Measurements from ENCODE around the gene SSBP3.

DNA sequence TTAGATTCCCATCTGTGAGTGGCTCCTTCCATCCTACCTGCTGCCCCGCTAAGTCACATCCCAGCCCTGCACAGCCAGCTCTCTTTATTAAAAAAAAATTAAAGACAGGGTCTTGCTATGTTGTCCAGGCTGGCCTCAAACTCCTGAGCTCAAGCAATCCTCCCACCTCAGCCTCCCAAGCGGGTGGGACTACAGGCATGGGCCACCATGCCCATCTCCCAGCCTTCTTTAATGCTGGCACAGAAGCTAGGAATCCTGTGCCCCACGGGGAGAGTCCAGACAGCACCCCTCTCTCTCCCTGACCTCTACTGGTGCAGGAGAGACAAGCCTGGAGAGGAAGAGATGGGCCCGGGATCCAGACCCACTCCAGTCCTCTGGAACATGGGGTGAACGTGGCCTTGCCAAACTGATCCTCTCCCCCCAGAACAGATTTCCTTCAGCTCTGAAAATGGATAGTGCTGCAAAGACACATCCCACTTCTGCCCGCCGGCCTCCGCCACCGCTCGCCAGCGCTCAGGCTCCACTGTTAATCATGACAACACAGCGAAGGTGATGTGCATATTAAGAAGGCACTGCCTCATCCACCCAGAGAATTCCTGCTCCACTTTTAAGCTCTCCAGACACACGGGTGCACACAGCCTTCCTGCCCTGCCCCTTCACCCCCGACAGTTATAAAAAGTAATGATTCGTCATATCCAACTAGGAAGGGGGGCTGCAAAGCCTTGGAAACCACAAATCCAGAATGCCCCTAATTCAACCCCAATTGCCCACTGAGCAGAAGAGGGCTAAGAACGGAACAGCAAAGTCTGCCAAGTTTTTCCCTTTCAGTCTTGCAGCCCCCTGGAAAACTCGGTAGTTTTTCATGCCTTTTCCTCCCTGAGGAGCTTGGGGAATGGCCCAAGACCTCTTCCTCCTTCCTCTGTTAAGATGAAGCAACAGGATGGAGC is 138.1 kb downstream of the SSBP3 start:
- TF ChIP-seq EZH2 (IDR thresholded peaks at IDR 0.05; ENCODE audit: low read length, unreplicated experiment), result no peak
- TF ChIP-seq, protein P1, sequence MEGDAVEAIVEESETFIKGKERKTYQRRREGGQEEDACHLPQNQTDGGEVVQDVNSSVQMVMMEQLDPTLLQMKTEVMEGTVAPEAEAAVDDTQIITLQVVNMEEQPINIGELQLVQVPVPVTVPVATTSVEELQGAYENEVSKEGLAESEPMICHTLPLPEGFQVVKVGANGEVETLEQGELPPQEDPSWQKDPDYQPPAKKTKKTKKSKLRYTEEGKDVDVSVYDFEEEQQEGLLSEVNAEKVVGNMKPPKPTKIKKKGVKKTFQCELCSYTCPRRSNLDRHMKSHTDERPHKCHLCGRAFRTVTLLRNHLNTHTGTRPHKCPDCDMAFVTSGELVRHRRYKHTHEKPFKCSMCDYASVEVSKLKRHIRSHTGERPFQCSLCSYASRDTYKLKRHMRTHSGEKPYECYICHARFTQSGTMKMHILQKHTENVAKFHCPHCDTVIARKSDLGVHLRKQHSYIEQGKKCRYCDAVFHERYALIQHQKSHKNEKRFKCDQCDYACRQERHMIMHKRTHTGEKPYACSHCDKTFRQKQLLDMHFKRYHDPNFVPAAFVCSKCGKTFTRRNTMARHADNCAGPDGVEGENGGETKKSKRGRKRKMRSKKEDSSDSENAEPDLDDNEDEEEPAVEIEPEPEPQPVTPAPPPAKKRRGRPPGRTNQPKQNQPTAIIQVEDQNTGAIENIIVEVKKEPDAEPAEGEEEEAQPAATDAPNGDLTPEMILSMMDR (conservative IDR thresholded peaks at IDR 0.05; ENCODE audit: low read depth, low read length), result no peak
